GM12872 (cell line): ENCODE results near the gene DHRS3.

Experiments
- CTCF ChIP-seq: IDR thresholded peaks from 3 replicates; pipeline ENCODE4 v1.5.1; 2011; ENCODE audit warnings: low read depth, mild to moderate bottlenecking, low read length, moderate library complexity; ENCODE audit not compliant: insufficient read depth

The DHRS3 gene

GRCh38 chr1:12539705-12540579 lies 78.1 kb downstream of the DHRS3 start:
- TF ChIP-seq CTCF = no peak

- TF ChIP-seq CTCF = no peak
Measured at GRCh38 chr1:12539320-12539704, 78.7 kb downstream of the DHRS3 start.

GRCh38 chr1:12537906-12538461 lies 80.0 kb downstream of the DHRS3 start:
- no peak for TF ChIP-seq CTCF

GRCh38 chr1:12537294-12537693 lies 80.7 kb downstream of the DHRS3 start:
- no peak for TF ChIP-seq CTCF

- TF ChIP-seq CTCF = no peak
Measured at GRCh38 chr1:12536023-12536639, 81.9 kb downstream of the DHRS3 start.

GRCh38 chr1:12532405-12533315 lies 85.3 kb downstream of the DHRS3 start:
- TF ChIP-seq CTCF = no peak

- TF ChIP-seq CTCF = no peak
Measured at GRCh38 chr1:12531179-12531499, 86.9 kb downstream of the DHRS3 start.
